Fibroblast of lung (primary cell): ENCODE data around the gene OXT. TPM values are rescaled to one million over a fixed set of nuclear protein-coding genes. Genes with fewer than 3 reads are reported as not detected.
"Not testable (repeated sequence)": the region's sequence is repeated elsewhere in the genome, so short reads cannot be mapped to it uniquely, and the experiment has no call there.

ENCODE experiments used
- DNase-seq, 2 donors: peaks; one replicate each; pipeline versions ENCODE4 v3.0.0 to v3.0.0-alpha.2; 2010; ENCODE audit warnings: low read depth in 2 of 2
- H2AFZ ChIP-seq: 2 replicates; pipeline ENCODE4 v1.5.1; 2012; ENCODE audit warnings: low read length, control low read depth, inconsistent platforms
- H3K27ac ChIP-seq: 2 replicates; pipeline ENCODE4 v1.5.1; 2011; ENCODE audit warnings: low read length, control low read depth; ENCODE audit not compliant: insufficient read depth
- H3K27me3 ChIP-seq: 2 replicates; pipeline ENCODE4 v1.5.1; 2011; ENCODE audit warnings: mild to moderate bottlenecking, low read length; ENCODE audit not compliant: control insufficient read depth, insufficient read depth
- H3K36me3 ChIP-seq: 2 replicates; pipeline ENCODE4 v1.5.1; 2011; ENCODE audit warnings: low read length; ENCODE audit not compliant: control insufficient read depth, insufficient read depth
- H3K4me1 ChIP-seq: 2 replicates; pipeline ENCODE4 v1.5.1; 2011; ENCODE audit warnings: low read length; ENCODE audit not compliant: control insufficient read depth, insufficient read depth; ENCODE audit errors: extremely low read depth
- H3K4me2 ChIP-seq: 2 replicates; pipeline ENCODE4 v1.5.1; 2011; ENCODE audit warnings: low read length, control low read depth; ENCODE audit not compliant: insufficient read depth; ENCODE audit errors: extremely low read depth
- H3K4me3 ChIP-seq, 4 experiments: fragments of 200-600 bp in 1 of 4; sonication (generic) in 1 of 4; replicated peaks in 1 of 4; 2 replicates each; pipeline ENCODE4 v1.5.1; 2011 to 2016; ENCODE audit warnings: low read length in 4 of 4, low read depth in 3 of 4, mild to moderate bottlenecking in 3 of 4, control low read depth in 2 of 4, inconsistent platforms in 1 of 4, mixed read lengths in 1 of 4; ENCODE audit not compliant: insufficient read depth in 1 of 4; ENCODE audit errors: control extremely low read depth in 1 of 4
- H3K79me2 ChIP-seq: 2 replicates; pipeline ENCODE4 v1.5.1; 2012; ENCODE audit warnings: mild to moderate bottlenecking, low read length, inconsistent platforms; ENCODE audit not compliant: control insufficient read depth, insufficient read depth
- H3K9ac ChIP-seq: 2 replicates; pipeline ENCODE4 v1.5.1; 2011; ENCODE audit warnings: mild to moderate bottlenecking, low read length, control low read depth; ENCODE audit not compliant: insufficient read depth
- H3K9me3 ChIP-seq: 2 replicates; pipeline ENCODE4 v1.5.1; 2012; ENCODE audit warnings: low read depth, low read length; ENCODE audit not compliant: control insufficient read depth, insufficient read depth
- H4K20me1 ChIP-seq: 2 replicates; pipeline ENCODE4 v1.5.1; 2011; ENCODE audit warnings: low read length; ENCODE audit not compliant: control insufficient read depth, insufficient read depth; ENCODE audit errors: extremely low read depth
- CTCF ChIP-seq, 2 donors: IDR thresholded peaks in 1 of 2; conservative IDR thresholded peaks in 1 of 2; 1 replicate in 1 of 2; 2 replicates in 1 of 2; pipeline ENCODE4 v1.5.1; 2011 to 2012; ENCODE audit warnings: low read length in 2 of 2, control low read depth in 1 of 2, inconsistent platforms in 1 of 2, low read depth in 1 of 2, mild to moderate bottlenecking in 1 of 2
- EZH2 ChIP-seq: IDR thresholded peaks from 2 replicates; pipeline ENCODE4 v1.5.1; 2012; ENCODE audit warnings: low read length, control low read depth, mild to moderate bottlenecking; ENCODE audit errors: missing control alignments
- polyA plus RNA-seq, 2 donors: library from polyadenylated mRNA; depleted of rRNA in 1 of 2; stranded (reverse) in 1 of 2; unstranded in 1 of 2; fragments of >200 nt; gene quantifications; 2 replicates each; pipeline ENCODE4 v1.2.1, GENCODE V29; 2011 to 2012; ENCODE audit warnings: missing spikeins in 1 of 2
- total RNA-seq: library from RNA; depleted of rRNA; stranded (reverse); fragments of >200 nt; gene quantifications from 2 replicates; pipeline ENCODE4 v1.2.1, GENCODE V29; 2014

OXT gene
- total and polyA plus RNA-seq, 2 donors (not counting 1 experiment from before 2014, with no cell fraction given) = not detected

GRCh38 chr20:3070725-3071124 lies 695 bp upstream of the OXT start:
- H4K20me1 ChIP-seq = no peaks in the 10 kb centered on the region
- no peak overlapping the region for H3K9ac ChIP-seq
- H2AFZ ChIP-seq = no peak overlapping the region
- DNase-seq = no peak
- H3K36me3 ChIP-seq = no peaks in the 10 kb centered on the region
- H3K9me3 ChIP-seq = no peaks in the 10 kb centered on the region
- no peak for TF ChIP-seq EZH2
- TF ChIP-seq CTCF (conservative IDR thresholded peaks at IDR 0.05 in 1 of 2, IDR thresholded peaks at IDR 0.05 in 1 of 2; ENCODE audit: low read depth in 1 of 2, low read length in 2 of 2) = no peak
- H3K79me2 ChIP-seq = no peaks in the 10 kb centered on the region
- H3K27ac ChIP-seq = no peak overlapping the region
- peaks cover 10% of the 10 kb centered on the region for H3K27me3 ChIP-seq
- no peak overlapping the region for H3K4me2 ChIP-seq
- H3K4me1 ChIP-seq = peaks cover 11% of the 10 kb centered on the region
- H3K4me3 ChIP-seq = no peak overlapping the region

GRCh38 chr20:3071266-3071609 lies 182 bp upstream of the OXT start:
- Histone ChIP-seq H3K4me3 (no peak overlapping the region), H3K4me2 (no peak overlapping the region), H2AFZ (no peak overlapping the region)

GRCh38 chr20:3072530-3073250 lies 1.3 kb downstream of the OXT start:
- H3K27ac ChIP-seq = no peak overlapping the region
- no peaks in the 10 kb centered on the region for H3K9me3 ChIP-seq
- no peak for DNase-seq
- no peak overlapping the region for H3K9ac ChIP-seq
- H3K79me2 ChIP-seq = no peaks in the 10 kb centered on the region
- H3K4me1 ChIP-seq = peaks cover 5% of the 10 kb centered on the region
- no peaks in the 10 kb centered on the region for H4K20me1 ChIP-seq
- peaks cover 10% of the 10 kb centered on the region for H3K27me3 ChIP-seq
- no peak overlapping the region for H3K4me3 ChIP-seq
- TF ChIP-seq EZH2 = no peak
- no peak overlapping the region for H2AFZ ChIP-seq
- no peak overlapping the region for H3K4me2 ChIP-seq
- H3K36me3 ChIP-seq = no peaks in the 10 kb centered on the region

More at GRCh38 chr20:3071266-3071609, 182 bp upstream of the OXT start:
- no peaks in the 10 kb centered on the region for H4K20me1 ChIP-seq
- H3K9me3 ChIP-seq = no peaks in the 10 kb centered on the region
- no peak overlapping the region for H3K9ac ChIP-seq
- H3K79me2 ChIP-seq = no peaks in the 10 kb centered on the region
- no peak overlapping the region for H3K27ac ChIP-seq
- H3K36me3 ChIP-seq = no peaks in the 10 kb centered on the region
- peaks cover 10% of the 10 kb centered on the region for H3K27me3 ChIP-seq
- TF ChIP-seq EZH2 (no peak), CTCF (conservative IDR thresholded peaks at IDR 0.05 in 1 of 2, IDR thresholded peaks at IDR 0.05 in 1 of 2; ENCODE audit: low read depth in 1 of 2, low read length in 2 of 2) (no peak)
- peaks cover 10% of the 10 kb centered on the region for H3K4me1 ChIP-seq
- no peak for DNase-seq

- not testable (repeated sequence) for H3K27ac ChIP-seq, DNase-seq, H4K20me1 ChIP-seq, H3K79me2 ChIP-seq, H3K4me1 ChIP-seq, H3K9ac ChIP-seq, H3K9me3 ChIP-seq, H3K4me2 ChIP-seq, H3K36me3 ChIP-seq, H3K4me3 ChIP-seq, H2AFZ ChIP-seq
- H3K27me3 ChIP-seq = peaks cover 10% of the 10 kb centered on the region
These were observed 1.8 kb downstream of the OXT start for GRCh38 chr20:3073251-3073643.
